Superior temporal gyrus (tissue), 1 donor: ENCODE measurements around the gene HOXA2.

Source experiments
- DNase-seq: peaks from one replicate; pipeline ENCODE4 v3.0.0-alpha.2; 2016; ENCODE audit errors: extremely low spot score

HOXA2 gene

DNA sequence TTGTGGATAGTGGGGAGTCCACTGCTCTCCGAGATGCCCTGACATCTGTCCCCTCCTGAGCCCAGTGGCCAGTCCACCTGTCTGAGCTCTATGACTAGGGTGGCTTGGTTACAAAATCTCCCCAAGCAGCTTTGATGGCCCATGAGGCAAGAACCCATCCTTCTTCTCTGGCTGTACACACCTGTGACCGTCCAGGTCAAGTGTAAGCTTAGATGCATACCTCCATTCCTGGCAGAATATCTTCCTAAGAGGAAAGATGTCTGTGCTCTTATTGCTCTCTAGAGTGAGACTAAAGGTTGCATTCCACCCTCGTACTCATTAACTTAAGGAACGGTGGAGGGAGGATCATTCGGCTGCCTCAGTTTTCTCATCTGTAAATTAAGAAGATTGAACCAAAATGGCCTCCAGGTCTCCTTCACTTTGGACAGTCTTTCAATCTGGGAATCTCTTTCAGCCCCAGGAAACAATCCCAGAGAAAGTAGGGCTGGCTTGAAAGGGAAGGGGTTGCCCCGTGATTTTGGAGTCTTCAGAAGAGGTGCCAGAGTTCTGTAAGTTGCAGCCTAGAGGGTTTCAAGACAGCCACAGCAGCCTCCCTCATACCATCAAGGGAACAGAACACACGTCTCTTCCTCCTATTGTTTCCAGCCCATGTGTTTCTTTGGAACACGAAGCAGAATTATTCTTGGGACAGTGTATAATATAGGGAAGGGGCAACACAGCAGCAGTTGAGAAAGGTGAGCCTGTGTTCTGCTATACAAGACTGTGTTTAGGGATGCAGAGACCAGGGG, 22.6 kb upstream of the HOXA2 start:
- no peak for DNase-seq

DNA sequence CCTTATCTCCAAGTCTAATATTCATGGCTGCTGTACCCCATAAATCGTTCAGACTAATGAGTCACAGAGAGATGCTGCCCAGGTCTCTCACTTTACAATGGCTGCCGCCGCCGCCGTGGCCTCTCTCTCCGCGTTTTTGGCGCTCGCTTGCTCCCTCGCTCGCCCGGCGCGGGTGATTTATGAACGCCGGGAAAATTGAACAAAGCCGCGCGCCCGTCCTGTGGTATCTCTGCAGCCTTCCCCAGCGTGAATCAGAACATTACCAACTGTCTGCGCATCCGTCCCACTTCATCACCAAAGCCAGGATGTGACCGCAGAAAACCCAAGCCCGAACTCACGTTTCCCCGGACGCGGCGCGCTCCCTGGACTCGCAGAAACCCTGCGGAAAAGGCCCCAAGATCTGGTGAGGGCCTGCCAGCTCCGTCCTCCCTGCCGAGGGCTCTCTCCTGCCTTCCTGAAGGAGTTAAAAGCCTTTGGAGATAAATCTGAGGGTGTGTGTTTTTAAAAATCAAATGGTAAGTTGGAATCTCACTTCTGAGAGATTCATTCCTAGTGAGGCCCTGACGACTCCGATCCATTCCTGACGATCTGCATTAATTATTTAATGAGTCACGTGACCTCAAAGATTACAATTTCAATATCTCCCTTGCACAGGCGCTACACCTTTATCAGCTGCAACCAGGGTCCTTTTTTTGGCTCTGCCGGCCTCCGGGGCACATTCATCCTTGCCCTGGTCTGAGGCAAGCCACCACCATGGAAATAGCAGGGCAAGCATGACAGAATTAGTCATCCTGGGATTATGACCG, 21.8 kb upstream of the HOXA2 start:
- no peak for DNase-seq

GRCh38 chr7:27123477-27124053, 21.1 kb upstream of the HOXA2 start:
- no peak for DNase-seq

DNA sequence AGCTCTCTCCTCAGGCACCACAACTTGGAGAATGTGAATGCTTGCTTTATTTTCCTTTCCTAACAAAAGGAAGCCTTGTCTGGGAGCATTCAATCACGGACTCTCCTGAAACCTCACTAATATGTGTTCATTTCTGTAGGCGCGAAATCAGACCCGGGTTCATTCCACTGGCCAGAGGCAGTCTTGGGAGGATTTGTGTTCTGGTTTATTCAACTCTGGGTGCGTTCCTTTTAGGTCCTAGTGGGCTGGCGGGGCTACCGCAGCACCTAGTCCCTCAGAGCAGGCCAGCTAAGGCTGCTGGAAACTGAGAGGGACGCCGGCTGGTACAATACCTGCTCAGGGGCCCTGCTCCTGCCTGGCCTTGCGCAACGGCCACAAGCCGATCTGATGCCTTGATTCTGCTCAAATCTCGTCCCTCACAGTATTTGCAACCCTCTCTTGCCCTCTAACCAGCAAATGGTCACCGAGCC, 20.6 kb upstream of the HOXA2 start:
- DNase-seq = no peak

DNA sequence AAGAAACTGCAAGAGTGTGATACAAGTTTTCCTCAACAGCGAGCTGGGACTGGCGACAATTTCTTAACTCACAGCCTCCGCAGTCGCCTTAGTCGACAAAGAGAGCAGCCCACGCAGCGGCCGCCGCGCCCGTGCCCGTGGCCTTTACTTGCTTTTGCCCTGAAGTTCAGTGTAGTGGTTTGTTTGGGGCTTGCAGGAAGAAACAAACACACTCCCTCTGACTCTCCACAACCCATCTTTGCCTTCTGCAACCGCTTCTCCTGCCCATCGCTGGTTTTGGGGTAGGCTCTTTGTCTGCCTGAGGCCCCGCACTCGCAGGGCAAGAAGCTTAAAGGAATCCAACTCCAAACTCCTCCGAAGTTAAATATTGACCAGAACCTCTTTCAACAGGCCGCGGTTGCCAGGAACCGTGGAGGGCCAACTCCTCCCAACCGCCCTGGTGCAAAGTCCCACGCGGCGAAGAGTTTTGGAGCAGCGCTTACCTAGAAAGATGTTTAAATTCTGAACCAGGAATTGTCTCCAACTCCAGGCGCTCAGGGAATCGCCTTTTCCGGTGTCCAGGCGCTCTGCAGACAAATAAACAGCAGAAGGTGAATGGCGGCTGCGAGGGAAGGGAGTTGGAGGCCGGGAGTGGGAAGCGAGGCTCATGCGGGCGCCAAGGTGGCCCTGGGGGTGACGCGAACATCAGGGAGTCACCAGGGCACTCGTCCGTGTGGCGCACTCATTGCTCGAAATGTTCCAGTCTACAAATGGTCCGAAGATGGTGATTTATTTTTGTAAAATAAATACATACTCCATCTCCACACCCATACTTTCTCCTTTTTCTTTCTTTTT, 19.8 kb upstream of the HOXA2 start:
- no peak for DNase-seq

DNA sequence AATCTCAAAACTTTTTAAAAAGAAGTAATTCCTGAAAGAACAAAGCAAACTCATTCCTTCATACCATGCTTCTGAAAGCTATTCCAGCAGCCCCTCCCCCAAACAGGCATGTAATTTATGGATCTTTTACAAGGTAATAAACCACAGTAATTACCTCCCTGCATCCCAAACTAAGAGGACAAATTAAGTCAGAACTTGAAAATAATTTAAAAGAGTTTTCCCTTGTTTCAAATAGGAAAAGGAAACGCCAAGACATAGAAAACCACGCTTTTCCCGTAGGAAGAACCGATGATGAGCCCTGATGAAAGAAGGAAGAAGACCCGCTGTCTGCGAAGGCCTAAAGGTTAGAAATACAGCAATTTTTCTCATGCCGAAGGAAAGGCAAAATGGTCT, 19.2 kb upstream of the HOXA2 start:
- no peak for DNase-seq

GRCh38 chr7:27119412-27119911, 17.0 kb upstream of the HOXA2 start:
- no peak for DNase-seq

DNA sequence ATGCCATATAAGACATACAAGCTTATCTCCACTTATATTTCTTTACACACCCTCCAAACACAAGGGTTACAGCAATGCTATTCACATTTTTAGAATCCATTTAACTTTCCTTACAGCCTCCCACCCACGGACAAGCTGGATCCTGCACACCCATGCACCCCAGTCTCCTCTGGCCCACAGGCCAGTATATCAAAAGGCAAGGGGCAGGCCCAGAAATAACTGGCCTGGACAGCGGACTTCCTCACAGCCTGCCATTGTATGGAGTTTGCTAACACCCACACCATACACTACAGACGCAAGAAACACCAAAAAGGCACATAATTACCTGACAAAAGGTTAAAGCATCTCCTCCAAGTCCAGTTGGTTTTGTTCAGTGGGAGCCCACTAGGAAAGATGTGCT, 16.1 kb upstream of the HOXA2 start:
- no peak for DNase-seq

- no peak for DNase-seq
Measured at GRCh38 chr7:27117887-27118491, 15.5 kb upstream of the HOXA2 start.

GRCh38 chr7:27116962-27117886, 14.7 kb upstream of the HOXA2 start:
- DNase-seq = no peak

DNA sequence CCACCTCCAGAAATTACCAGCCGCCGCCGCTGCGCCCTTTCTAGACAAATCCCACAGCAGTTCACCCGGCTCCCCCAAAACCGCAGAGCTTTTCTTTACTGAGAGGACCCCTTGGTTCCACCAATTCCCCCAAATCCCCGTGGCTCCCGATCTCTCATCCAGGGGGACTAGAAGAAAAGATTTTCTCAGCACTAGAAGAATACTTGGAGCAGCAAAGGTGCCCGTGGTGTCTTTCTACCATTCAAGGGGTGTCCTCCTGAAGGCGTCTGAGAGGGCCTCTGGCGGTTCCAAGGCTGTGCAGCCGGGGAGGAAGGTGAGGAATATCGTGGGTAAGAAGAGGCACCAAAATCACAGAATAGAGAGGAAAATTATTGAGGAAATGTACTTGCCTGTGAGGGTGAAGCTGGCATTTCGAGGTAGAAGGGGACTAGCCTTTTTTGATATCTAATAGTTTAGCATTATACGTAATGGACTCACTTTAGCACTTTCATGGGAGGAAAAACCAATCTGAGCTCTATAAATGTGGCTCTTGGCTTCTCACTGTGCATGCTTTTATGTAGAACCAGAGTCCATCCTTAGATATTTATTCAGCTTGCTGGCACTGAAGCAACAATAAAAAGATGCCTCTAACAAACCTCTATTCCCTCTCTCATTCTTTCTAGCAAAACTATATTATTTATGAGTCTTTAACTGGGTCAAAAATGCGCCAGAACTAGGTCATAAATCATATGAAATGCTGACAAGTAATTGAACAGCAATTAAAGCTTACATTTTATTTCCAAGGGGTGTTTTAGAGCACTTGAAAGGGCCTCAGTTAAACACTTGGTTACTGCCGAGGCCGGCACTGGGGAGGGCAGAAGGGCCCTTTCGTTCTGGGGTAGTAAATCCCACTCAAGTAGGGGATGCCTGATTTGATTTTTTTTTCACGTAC, 13.8 kb upstream of the HOXA2 start:
- no peak for DNase-seq

- no peak for DNase-seq
Measured at GRCh38 chr7:27115221-27116026, 12.9 kb upstream of the HOXA2 start.

- DNase-seq = no peak
Measured at GRCh38 chr7:27114881-27115220, 12.4 kb upstream of the HOXA2 start.

DNA sequence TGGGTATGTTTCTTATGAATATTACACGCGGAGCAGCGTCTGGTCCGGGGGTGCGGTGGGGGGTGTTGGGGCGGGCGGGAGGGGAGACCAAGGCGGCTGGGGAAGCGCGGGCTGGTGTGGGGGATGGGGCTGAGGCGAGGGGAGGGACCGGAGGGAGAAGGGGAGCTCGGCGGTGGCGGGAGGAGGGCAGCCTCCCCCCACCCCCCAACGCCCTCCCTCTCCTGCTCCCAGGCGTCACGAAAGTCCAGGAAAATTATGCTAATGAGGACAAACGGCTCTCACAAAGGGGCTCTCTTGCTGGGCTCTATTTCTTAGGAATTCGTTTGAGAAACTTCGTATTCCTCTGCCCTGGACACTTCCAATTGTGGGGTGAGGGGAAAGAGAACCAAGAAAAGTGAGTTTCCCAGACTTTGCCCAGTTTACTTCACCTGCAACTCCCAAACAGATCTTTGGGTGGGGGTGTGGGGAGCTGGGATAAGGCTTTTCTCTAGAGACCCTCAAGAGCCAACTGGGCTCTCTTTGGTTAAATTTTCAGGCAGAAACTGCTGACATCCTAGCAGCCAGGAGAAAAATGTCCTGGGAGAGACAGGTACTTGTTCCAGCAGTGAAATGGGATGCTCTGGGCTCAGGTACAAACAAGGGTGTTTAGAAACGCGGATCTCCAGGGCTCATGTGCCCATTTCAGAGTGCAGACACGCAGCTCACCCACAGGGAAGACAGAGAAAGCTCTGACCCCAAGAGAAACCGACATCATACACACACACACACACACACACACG, 11.7 kb upstream of the HOXA2 start:
- no peak for DNase-seq

GRCh38 chr7:27112955-27113949, 10.8 kb upstream of the HOXA2 start:
- DNase-seq = no peak

GRCh38 chr7:27112361-27112760, 9.9 kb upstream of the HOXA2 start:
- no peak for DNase-seq
